GM19395 (cell line): ENCODE data around the gene FOXK2.

Source experiments
- ATAC-seq: cut with Tn5 transposase; IDR thresholded peaks from one replicate; pipeline ENCODE4 v1.9.1; 2021; ENCODE audit warnings: mild to moderate bottlenecking, moderate library complexity; ENCODE audit not compliant: unreplicated experiment

FOXK2 gene

GRCh38 chr17:82586576-82587233, 67.2 kb downstream of the FOXK2 start:
- no peak for ATAC-seq

- no peak for ATAC-seq
These were observed 67.9 kb downstream of the FOXK2 start for GRCh38 chr17:82587234-82588086.

DNA sequence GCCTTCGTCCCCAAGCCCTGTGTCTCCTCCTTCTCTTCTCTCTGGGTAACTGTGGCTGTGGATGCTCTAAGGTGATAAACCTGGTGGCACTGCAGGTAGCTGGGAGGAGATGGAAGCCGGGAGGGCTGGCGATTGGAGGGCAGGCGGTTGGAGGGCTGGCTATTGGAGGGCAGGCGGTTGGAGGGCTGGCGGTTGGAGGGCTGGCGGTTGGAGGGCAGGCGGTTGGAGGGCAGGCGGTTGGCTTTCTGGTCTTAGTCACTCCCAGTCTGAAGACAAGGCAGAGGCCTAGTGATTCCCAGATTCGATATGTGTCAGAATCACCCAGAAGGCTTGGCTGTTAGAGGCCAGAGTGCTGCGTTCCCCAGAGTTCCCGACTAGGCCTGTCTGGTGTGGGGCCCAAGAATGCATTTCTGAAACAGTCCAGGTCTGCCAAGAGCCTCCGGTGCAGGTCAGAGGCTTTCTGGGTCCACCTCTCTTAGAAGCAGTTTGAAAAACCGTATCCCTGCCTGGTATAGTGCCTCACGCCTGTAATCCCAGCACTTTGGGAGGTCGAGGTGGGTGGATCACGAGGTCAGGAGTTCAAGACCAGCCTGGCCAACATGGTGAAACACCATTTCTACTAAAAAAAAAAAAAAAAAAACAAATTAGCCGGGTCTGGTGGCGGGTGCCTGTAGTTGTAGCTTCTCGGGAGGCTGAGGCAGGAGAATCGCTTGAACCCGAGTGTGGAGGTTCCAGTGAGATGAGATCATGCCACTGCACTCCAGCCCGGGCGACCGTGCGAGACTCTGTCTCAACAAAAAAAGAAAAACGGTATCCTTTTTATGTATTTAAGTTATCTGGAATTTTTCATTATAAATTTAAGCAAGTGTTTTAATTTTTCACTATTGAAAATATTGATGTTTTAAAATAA, 69.0 kb downstream of the FOXK2 start:
- ATAC-seq: no peak

DNA sequence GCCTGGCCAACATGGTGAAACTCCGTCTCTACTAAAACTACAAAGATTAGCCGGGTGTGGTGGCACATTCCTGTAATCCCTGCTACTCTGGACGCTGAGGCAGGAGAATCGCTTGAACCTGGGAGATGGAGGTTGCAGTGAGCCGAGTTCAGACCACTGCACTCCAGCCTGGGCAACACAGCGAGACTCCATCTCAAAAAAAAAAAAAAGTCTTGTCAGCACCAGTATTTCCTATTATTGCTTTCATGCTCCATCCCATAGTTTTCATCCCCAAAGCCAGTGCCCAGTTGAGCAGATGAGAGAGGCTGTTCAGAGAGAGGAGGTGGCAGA, 70.3 kb downstream of the FOXK2 start:
- no peak for ATAC-seq

- ATAC-seq: no peak
These were observed 70.7 kb downstream of the FOXK2 start for GRCh38 chr17:82590216-82590615.

DNA sequence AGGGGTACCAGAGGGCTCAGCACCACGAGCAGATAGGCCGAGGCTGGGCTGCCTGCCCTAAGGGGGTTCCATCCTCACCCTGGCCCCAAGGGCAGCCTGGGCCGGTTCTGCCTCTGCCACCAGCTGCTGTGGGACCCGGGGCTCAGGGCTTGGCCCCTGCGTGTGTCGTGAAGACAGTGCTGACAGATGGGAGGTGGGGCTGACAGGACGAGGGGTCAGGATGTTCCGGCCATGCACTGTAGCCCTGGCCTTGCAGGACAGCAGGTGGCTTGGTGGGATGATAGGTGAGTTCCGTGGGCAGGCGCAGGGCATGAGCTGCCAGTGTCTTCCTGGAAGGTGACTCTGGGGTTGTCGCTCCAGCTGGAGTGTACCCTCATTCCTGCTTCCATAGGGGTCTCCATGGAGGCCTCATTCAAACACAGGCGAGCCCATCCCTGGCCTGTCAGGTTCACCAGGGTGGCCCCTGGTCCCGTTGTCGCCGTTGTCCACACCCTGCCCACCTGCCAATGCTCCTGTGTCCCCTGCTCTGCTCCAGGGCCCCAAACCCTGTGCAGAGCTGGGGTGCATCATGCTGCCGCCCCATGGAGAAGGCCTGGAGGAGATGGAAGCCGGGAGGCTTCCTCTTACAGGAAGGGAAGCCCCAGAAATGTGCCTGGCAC, 71.5 kb downstream of the FOXK2 start:
- no peak for ATAC-seq

GRCh38 chr17:82592289-82592766, 72.8 kb downstream of the FOXK2 start:
- no peak for ATAC-seq

DNA sequence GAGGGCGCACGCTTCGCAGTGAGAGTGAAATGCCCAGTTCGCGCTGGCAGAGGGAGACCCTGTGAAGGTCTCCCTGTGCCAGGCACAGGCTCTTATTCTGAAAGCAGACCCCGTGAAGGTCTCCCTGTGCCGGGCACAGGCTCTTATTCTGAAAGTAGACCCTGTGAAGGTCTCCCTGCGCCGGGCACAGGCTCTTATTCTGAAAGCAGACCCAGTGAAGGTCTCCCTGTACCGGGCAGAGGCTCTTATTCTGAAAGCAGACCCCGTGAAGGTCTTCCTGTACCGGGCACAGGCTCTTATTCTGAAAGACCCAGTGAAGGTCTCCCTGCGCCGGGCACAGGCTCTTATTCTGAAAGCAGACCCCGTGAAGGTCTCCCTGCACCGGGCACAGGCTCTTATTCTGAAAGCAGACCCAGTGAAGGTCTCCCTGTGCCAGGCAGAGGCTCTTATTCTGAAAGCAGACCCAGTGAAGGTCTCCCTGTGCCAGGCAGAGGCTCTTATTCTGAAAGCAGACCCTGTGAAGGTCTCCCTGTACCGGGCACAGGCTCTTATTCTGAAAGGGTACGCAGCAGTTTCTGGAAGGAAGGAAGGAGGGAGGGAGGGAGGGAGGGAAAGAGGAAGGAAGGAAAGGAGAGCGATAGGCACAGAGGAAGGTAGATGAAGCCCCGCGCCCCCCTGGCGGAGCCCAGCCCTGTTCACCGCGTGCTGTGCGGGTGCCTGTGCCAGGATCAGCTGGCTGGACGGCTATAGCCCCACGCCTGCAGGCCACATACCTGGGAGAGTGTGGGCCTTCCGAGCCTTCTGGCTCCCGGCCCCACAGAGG, 73.4 kb downstream of the FOXK2 start:
- ATAC-seq: no peak

GRCh38 chr17:82593590-82594087, 74.1 kb downstream of the FOXK2 start:
- ATAC-seq: no peak

DNA sequence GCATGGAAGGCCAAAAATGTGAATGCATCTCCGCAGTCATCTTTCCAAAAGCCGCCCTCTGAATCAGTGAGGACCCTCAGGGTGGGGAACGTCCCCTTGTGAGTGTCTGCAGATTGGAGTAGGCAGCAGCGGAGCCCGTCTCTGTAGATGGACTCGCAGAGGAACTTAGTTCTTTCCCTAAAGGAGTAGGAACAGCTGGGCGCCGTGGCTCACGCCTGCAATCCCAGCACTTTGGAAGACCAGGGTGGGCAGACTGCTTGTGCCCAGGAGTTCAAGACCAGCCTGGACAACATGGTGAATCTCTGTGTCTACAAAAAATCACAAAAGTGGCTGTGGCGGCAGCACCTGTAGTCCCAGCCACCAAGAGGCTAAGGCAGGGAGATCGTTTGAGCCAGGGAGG, 75.0 kb downstream of the FOXK2 start:
- no peak for ATAC-seq

GRCh38 chr17:82595893-82596292, 76.4 kb downstream of the FOXK2 start:
- no peak for ATAC-seq

DNA sequence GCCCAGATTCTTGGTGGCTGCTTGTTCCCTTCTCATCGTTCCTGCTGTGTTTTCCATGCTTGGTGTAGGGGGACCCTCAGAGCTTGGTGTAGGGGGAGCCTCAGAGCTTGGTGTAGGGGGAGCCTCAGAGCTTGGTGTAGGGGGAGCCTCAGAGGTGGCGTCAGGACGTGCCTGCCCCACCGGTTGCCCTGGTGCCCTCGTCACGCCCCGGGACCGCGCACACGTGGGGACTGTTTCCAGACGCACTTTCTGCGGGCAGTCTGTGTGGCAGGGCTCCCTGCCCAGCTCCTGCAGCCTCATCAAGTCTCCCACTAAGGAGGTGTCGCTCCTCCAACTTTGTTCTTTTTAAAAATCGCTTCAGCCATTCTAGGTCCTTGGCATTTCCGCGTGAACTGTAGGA, 76.8 kb downstream of the FOXK2 start:
- ATAC-seq: no peak

- ATAC-seq: no peak
These were observed 77.5 kb downstream of the FOXK2 start for GRCh38 chr17:82596837-82597672.

GRCh38 chr17:82598256-82599119, 79.0 kb downstream of the FOXK2 start:
- ATAC-seq: no peak

DNA sequence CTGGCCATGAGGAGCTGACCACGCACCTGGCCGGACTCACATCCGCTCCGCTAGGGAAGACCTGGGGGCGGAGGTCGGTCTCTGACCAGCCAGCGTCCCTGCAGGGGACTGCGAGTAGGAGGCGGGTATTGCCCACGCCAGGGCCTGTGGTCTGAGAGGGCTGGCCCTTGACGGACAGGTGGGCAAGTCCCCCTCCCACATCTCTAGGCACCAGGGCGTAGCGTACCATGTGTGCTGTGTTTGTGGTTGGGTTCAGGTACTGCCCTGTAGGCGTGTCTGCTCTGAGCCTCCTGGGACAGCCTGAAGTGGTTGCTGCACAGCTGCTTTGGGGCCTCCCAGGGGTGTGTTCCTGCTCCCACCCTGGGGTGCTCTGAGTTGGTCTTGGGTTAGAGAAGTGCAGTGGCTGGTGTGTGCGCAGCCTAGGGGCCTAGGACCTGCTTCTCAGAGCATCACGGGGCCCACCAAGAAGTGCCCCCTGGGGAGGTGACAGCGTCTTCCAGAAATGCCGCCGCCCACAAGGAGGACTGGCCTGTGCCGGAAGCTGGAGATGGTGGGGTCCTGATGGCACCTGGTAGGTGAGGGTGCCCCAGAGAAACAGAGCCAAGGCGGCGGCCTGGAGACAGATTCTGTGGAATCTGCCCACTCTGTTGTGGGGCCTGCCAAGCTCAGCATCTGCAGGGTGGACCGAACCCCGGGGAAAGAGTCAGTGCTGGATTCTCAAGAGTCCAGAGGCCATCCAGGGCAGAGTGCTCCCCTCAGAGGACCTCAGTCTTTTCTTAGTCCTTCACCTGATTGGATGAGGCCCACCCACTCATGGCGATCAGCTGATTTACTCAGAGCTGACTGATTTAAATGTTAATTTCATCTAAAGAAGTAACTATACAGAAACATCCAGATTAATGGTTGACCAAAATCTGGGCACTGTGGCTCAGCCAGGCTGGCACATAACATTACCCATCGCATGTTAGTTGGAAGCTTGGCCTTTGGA, 80.4 kb downstream of the FOXK2 start:
- no peak for ATAC-seq

DNA sequence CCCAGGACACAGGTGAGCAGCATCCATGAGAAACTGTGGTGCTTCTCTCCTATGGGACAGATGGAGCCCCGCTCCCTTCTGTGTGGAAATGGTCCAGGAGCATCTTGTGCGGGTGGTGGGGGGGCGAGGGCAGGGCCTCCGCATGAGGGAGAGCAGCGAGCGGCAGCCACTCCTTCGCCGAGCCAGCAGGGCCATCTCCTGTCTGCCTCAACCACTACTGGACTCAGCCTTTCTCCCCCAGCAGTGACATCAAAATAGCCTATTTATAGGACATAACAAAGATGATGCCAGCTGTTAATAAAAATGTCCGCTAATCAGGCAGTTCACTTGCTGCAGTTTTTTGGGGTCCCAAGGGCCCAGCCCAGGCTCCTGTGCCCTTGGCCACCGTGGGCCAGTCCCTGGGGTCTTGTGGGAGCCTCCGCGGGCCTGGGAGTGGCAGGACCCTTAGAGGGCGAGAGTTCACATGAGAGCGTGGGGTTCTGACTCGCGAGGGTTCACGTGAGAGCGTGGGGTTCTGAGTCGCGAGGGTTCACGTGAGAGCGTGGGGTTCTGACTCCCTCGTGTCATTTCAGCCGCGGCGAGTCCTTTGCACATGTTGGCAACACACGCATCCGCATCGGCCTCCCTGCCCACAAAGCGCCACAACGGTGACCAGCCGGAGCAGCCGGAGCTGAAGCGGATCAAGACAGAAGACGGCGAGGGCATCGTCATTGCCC, 81.4 kb downstream of the FOXK2 start:
- no peak for ATAC-seq
